Measurements from ENCODE around the gene SLC2A4. TPM values are rescaled to one million over a fixed set of nuclear protein-coding genes. Genes with fewer than 3 reads are reported as not detected.

The SLC2A4 gene
- total RNA-seq, 1 experiment from 2014 or later, result 1.5 TPM

- peak overlapping the region; percentile 80 for H3K27ac ChIP-seq
- peak overlapping the region; percentile 70 for H3K4me2 ChIP-seq
- DNase-seq, result no peak
- BruUV-seq (replicated peaks), result no TSS peak
- no peaks in the 10 kb centered on the region for H3K27me3 ChIP-seq (ENCODE audit: insufficient read depth, low read depth)
- H3K9me2 ChIP-seq (ENCODE audit: insufficient read depth), result no peaks in the 10 kb centered on the region
- H3K79me2 ChIP-seq (ENCODE audit: low read depth), result peaks cover 79% of the 10 kb centered on the region
- ChIA-PET POLR2A (ENCODE audit: unreplicated experiment) (interaction anchor here (0.5 to 0.7 kb wide), 3 partner anchors 20 to 758 kb away, joined by 3 to 4 read pairs (median 3); no protein-coding TSS in a partner anchor), CTCF (no interaction called here)
- H4K20me1 ChIP-seq (ENCODE audit: insufficient read depth), result peaks cover 15% of the 10 kb centered on the region
- H3K9me3 ChIP-seq (ENCODE audit: insufficient read depth, low read depth), result no peaks in the 10 kb centered on the region
- H3K36me3 ChIP-seq (ENCODE audit: low read depth), result peaks cover 32% of the 10 kb centered on the region
- H3K4me3 ChIP-seq, result peak overlapping the region; percentile 93
- peaks cover 56% of the 10 kb centered on the region for H3F3A ChIP-seq (ENCODE audit: insufficient read depth, low read depth)
- peaks cover 43% of the 10 kb centered on the region for H3K4me1 ChIP-seq (replicated peaks; ENCODE audit: insufficient read depth)
- intact Hi-C loops (cut with micrococcal nuclease; ENCODE audit: unreplicated experiment), result no loop called here
- TF ChIP-seq, protein P1, sequence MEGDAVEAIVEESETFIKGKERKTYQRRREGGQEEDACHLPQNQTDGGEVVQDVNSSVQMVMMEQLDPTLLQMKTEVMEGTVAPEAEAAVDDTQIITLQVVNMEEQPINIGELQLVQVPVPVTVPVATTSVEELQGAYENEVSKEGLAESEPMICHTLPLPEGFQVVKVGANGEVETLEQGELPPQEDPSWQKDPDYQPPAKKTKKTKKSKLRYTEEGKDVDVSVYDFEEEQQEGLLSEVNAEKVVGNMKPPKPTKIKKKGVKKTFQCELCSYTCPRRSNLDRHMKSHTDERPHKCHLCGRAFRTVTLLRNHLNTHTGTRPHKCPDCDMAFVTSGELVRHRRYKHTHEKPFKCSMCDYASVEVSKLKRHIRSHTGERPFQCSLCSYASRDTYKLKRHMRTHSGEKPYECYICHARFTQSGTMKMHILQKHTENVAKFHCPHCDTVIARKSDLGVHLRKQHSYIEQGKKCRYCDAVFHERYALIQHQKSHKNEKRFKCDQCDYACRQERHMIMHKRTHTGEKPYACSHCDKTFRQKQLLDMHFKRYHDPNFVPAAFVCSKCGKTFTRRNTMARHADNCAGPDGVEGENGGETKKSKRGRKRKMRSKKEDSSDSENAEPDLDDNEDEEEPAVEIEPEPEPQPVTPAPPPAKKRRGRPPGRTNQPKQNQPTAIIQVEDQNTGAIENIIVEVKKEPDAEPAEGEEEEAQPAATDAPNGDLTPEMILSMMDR (conservative IDR thresholded peaks at IDR 0.05), result no peak
- TF ChIP-seq EZH2 (IDR thresholded peaks at IDR 0.05; ENCODE audit: low read depth), result no peak
- H2AFZ ChIP-seq, result no peak overlapping the region
Observed at GRCh38 chr17:7237266-7237760, 44.2 kb upstream of the SLC2A4 start.

DNA sequence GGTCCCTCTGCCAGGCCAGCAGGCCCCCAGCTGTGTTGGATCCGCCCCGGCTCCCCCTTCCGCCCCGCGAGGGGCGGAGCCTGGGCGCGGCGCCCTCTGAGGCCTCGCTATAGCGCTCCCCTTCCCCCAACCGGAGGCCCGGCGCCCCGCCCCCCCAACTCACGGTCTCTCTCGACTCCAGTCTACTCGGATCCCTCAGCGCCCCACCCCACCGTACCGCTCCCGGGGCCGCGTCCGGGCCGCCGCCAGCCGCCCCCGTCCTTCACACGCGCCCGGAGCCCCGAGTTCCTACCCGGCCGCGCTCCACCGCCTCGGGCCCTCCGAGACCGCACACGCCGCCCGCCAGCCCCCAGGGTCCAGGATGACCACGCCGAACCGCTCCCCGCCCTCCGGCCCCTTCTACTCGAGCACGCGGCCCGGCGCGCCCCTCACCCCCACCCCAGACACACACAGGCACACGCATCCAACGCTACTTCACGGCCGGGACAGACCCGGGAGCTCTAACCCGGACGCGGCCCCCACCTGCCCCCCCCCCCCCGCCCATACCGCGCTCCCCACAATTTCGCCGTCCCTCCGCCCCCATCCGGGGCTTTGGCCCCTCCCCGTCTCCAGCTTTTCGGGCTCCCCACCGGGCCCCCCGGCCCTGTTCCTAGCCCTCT is 43.6 kb upstream of the SLC2A4 start:
- intact Hi-C loops (cut with micrococcal nuclease; ENCODE audit: unreplicated experiment), result loop anchor here (2.0 kb wide), 1 partner anchor 15 kb away; the partner anchor contains the start of gene ELP5
- CTCF ChIA-PET, result interaction anchor here (0.7 to 1.2 kb wide), 2 partner anchors 166 to 192 kb away, joined by 8 read pairs; partner anchors contain the start of gene TMEM256
- Histone ChIP-seq H3K9me2 (ENCODE audit: insufficient read depth) (no peaks in the 10 kb centered on the region), H3K27ac (peak overlapping the region; percentile 80), H3F3A (ENCODE audit: insufficient read depth, low read depth) (peaks cover 60% of the 10 kb centered on the region), H3K36me3 (ENCODE audit: low read depth) (peaks cover 32% of the 10 kb centered on the region), H3K27me3 (ENCODE audit: insufficient read depth, low read depth) (no peaks in the 10 kb centered on the region), H3K4me1 (replicated peaks; ENCODE audit: insufficient read depth) (peaks cover 37% of the 10 kb centered on the region), H2AFZ (no peak overlapping the region), H3K9me3 (ENCODE audit: insufficient read depth, low read depth) (no peaks in the 10 kb centered on the region), H4K20me1 (ENCODE audit: insufficient read depth) (peaks cover 11% of the 10 kb centered on the region), H3K79me2 (ENCODE audit: low read depth) (peaks cover 73% of the 10 kb centered on the region), H3K4me3 (peak overlapping the region; percentile 93), H3K4me2 (peak overlapping the region; percentile 70)
- BruUV-seq (replicated peaks), result no TSS peak
- TF ChIP-seq, protein P1 (conservative IDR thresholded peaks at IDR 0.05), result no peak
- no peak for TF ChIP-seq EZH2 (IDR thresholded peaks at IDR 0.05; ENCODE audit: low read depth)
- POLR2A ChIA-PET (ENCODE audit: unreplicated experiment), result interaction anchor here (0.5 to 0.7 kb wide), 4 partner anchors 20 to 759 kb away, joined by 3 to 10 read pairs (median 4); no protein-coding TSS in a partner anchor
- DNase-seq, result peak in 1 of 2 experiments; percentile 82

DNA sequence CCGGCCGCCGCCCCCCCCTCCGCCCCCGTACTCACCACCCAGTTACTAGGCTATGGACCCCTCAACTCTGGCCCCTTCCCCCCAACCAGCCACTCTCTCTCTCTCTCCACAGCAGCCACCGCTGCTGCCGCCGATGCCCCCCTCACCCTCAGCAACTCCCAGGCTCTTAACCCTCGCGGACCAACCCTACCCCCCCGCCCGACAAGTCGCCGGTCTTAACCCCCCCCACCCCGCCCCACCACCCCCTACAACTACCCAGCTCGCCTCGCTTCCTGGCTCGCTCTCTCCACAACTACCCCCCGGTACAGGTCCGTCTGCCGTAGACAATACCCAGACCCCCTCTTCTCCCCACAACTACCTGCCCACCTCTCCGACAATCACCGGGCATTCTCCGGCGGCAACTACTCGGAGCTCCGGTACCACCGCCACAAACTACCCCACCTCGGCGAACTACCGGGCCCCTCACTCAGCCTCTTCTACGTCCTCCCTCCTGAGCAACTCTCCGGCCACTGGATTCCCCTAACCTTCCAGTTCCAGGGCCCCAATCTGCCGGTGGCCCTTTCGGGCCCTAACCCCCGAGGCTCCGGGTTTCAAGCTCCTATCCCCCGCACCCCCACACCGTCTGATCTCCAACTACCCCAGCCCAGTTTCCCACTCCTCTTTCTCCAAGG is 43.0 kb upstream of the SLC2A4 start:
- intact Hi-C loops (cut with micrococcal nuclease; ENCODE audit: unreplicated experiment), result loop anchor here (1.0 to 2.0 kb wide), 2 partner anchors 14 to 24 kb away; partner anchors contain the start of gene ELP5
- peaks cover 66% of the 10 kb centered on the region for H3K79me2 ChIP-seq (ENCODE audit: low read depth)
- H3K4me1 ChIP-seq (replicated peaks; ENCODE audit: insufficient read depth), result peaks cover 37% of the 10 kb centered on the region
- peak overlapping the region; percentile 80 for H3K27ac ChIP-seq
- TF ChIP-seq, protein P1 (conservative IDR thresholded peaks at IDR 0.05), result no peak
- TF ChIP-seq EZH2 (IDR thresholded peaks at IDR 0.05; ENCODE audit: low read depth), result no peak
- H4K20me1 ChIP-seq (ENCODE audit: insufficient read depth), result peaks cover 11% of the 10 kb centered on the region
- no peaks in the 10 kb centered on the region for H3K9me3 ChIP-seq (ENCODE audit: insufficient read depth, low read depth)
- no peaks in the 10 kb centered on the region for H3K27me3 ChIP-seq (ENCODE audit: insufficient read depth, low read depth)
- ChIA-PET POLR2A (ENCODE audit: unreplicated experiment) (interaction anchor here (0.6 kb wide), 1 partner anchor 291 kb away, joined by 3 read pairs; no protein-coding TSS in a partner anchor), CTCF (interaction anchor here (0.7 to 1.4 kb wide), 3 partner anchors 18 to 193 kb away, joined by 4 to 8 read pairs (median 8); partner anchors contain the start of gene TMEM256)
- DNase-seq, result no peak
- peaks cover 66% of the 10 kb centered on the region for H3F3A ChIP-seq (ENCODE audit: insufficient read depth, low read depth)
- no peaks in the 10 kb centered on the region for H3K9me2 ChIP-seq (ENCODE audit: insufficient read depth)
- no peak overlapping the region; the same call in 1 of the 2 replicates for H2AFZ ChIP-seq
- H3K4me2 ChIP-seq, result peak overlapping the region; percentile 56
- peak overlapping the region; percentile 93 for H3K4me3 ChIP-seq
- peaks cover 32% of the 10 kb centered on the region for H3K36me3 ChIP-seq (ENCODE audit: low read depth)
- BruUV-seq (replicated peaks), result TSS peak; percentile 24
